Fibroblast of pulmonary artery (primary cell): ENCODE measurements around the gene SUN1.

Experiments
- DNase-seq: peaks from one replicate; pipeline ENCODE4 v3.0.0-alpha.2; 2010; ENCODE audit warnings: low read depth
- H3K4me3 ChIP-seq: replicated peaks from 2 replicates; pipeline ENCODE4 v1.5.1; 2011; ENCODE audit warnings: low read depth, mild to moderate bottlenecking, control low read depth, low read length, moderate library complexity
- TF ChIP-seq, protein P1 (sequence below): IDR thresholded peaks from 2 replicates; pipeline ENCODE4 v1.5.1; 2011; ENCODE audit warnings: mild to moderate bottlenecking, control low read depth, low read length, inconsistent platforms; ENCODE audit errors: missing control alignments

Gene SUN1

DNA sequence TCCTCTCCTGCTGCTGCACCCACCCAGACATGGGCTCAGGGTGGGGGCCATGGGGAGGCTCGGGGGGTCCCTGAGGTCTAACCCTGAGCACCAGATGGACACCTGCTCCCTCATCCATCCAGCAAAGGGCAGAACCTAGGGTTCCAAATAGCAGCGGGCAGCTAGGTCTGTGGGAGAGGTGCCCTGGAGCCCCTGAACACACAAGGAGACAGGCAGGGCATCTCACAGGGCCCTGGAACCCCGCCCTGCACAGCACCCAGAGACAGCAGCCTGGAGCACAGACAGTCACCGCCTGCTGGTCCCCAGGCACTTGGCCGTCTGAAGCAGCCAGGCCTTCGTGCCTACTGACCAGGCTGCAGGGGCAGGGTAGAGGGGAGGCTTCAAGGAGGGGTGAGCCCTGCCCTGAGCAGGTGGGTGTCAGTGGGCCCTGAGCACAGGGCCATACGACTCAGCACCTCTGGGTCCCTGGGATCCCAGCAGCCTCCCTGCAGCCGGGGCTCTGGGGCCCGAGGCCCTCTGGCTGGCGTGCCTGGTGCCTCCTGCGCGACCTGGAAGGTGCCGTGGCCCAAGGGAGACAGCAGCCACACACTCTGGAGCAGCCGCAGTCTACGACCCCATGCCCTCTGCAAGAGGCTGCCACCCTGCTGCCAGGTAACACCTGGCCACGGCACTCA, 82.4 kb downstream of the SUN1 start:
- TF ChIP-seq, protein P1, sequence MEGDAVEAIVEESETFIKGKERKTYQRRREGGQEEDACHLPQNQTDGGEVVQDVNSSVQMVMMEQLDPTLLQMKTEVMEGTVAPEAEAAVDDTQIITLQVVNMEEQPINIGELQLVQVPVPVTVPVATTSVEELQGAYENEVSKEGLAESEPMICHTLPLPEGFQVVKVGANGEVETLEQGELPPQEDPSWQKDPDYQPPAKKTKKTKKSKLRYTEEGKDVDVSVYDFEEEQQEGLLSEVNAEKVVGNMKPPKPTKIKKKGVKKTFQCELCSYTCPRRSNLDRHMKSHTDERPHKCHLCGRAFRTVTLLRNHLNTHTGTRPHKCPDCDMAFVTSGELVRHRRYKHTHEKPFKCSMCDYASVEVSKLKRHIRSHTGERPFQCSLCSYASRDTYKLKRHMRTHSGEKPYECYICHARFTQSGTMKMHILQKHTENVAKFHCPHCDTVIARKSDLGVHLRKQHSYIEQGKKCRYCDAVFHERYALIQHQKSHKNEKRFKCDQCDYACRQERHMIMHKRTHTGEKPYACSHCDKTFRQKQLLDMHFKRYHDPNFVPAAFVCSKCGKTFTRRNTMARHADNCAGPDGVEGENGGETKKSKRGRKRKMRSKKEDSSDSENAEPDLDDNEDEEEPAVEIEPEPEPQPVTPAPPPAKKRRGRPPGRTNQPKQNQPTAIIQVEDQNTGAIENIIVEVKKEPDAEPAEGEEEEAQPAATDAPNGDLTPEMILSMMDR, result no peak
- no peak for DNase-seq
- H3K4me3 ChIP-seq, result no peak overlapping the region

DNA sequence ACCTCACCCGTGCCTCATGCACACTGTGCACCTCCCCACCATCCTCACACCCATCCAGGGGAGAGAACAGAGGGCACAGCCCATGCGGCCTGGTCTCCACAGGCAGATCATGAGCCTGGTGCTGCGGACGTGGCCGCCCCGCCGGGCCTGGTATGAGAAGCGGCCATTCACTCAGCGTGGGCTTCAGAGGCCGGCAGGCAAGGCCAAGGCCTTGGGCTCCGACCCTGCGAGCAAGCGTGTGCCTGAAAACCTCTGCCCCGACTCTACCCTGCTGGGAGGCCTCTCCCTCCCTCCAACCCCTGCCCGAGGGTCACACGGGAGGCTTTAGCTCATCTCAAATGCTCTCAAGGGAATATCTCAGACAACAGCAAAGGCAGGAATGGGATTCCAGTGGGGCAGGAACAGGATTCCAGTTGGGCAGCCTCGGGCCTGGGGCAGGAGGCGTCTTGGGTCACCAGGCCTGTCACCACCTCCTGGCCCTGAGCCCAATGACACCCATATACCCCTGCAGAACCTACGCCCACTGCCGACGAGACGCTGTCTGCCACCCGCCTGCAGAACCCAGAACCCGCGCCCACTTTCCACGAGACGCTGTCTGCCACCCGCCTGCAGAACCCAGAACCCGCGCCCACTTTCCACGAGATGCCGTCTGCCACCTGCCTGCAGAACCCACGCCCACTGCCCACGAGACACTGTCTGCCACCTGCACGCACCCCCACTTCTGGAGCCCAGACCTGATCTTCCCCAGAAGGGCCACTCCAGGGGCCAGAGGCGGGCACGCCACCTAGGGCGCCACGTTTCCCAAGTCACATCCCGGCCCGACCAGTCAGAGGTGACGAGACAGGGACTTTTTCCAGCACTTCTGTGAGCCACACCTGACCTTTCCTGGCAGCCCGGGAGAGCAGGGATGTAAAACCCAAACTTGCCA, 83.3 kb downstream of the SUN1 start:
- no peak for DNase-seq
- no peak overlapping the region for H3K4me3 ChIP-seq
- TF ChIP-seq, protein P1, result no peak

DNA sequence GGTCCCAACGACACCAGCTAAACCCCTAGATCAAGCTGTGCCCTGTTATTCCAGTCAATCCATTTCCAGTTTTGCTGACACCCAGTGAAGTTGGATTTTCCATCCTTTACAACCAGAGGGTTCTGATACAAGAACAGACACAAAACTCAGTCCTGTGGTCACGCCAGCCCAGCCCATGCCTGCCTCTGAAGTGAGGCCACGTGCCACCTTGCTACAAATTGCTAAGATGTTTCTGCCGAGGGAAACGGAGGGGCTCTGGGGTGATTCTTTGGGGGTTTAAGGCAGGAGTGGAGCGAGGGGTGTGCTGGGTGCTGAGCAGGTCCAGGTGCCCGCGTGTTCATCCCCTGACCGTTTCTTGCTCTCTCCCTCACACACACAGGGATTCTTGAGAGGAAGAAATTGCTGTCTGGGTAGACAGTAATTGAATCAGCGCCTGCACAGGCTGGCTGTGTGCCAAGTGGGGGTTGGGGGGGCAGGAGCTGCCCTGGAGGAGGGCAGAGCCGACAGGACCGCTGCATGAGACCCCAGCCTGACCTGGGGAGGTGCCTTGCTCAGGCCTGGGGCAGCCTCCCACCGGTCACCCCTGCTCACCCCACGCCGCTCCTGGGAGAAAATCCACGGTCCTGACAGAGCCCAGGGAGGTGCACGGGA, 84.1 kb downstream of the SUN1 start:
- no peak for DNase-seq
- H3K4me3 ChIP-seq, result no peak overlapping the region
- TF ChIP-seq, protein P1, result no peak

DNA sequence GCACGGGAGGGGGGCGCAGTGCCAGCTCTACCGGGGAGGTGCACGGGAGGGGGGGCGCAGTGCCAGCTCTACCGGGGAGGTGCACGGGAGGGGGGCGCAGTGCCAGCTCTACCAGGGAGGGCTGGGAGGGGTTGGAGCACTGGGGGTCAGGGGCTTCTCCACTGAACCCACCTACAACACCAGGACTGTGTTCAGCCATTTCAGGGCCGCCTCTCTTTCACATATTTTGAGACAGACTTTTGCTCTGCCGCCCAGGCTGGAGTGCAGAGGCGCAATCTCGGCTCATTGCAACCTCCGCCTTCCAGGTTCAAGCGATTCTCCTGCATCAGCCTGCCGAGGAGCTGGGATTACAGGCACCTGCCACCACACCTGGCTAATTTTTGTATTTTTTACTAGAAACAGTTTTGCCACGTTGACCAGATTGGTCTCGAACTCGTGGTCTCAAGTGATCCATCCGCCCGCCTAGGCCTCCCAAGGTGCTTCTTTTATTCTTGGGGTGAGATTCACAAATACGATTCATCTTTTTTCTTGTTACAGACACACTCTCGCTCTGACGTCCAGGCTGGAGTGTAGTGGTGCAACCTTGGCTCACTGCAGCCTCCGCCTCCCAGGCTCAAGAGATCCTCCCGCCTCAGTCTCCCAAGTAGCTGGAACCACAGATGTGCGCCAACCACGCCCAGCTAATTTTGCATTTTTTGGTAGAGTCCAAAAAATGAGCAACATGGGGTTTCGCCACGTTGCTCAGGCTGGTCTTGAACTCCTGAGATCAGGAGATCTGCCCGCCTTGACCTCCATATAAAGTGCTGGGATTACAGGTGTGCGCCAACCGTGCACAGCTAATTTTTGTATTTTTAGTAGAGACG, 85.2 kb downstream of the SUN1 start:
- no peak overlapping the region for H3K4me3 ChIP-seq
- no peak for DNase-seq
- TF ChIP-seq, protein P1, result no peak

DNA sequence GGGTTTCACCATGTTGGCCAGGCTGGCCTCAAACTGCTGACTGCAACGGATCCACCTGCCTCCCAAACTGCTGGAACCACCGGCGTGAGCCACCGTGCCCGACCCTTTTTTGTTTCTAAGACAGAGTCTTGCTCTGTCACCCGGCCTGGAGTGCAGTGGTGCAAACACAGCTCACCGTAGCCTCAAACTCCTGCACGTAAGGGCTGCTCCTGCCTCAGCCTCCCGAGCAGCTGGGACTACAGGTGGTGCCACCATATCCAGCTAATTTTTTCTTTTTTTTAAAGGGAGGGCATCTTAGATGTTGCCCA, 85.8 kb downstream of the SUN1 start:
- TF ChIP-seq, protein P1, result no peak
- DNase-seq, result no peak
- H3K4me3 ChIP-seq, result no peak overlapping the region

DNA sequence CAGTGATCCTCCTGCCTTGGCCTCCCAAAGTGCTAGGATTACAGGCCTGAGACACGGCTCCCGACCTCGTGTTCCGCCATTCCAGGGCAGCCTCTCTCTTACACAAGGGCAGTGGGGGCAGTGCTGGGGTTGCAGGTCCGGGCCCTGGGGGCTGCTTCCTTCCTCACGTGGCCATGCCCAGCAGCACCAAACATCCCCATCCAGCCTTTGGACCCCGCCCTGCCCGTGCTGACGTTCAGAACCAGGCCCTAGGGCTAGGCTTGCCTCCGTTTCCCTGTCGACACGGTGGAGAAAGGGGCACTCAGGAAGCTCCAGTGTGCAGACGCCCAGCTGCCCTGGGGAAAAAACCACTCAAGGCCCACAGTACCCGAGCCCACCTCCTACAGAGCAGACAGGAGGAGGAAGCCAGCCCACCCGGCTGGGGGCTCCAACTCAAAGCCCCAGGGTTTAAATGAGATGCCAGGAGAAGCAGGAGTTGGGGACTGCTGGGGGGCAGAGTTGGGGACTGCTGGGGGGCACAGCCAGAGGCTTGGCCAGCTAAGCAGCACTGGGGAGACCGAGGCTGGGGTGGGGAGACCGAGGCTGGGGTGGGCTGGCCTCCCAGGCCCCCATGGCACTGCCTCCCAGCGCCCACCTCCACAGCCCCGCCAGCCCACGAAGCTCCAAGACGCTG, 86.3 kb downstream of the SUN1 start:
- DNase-seq, result no peak
- TF ChIP-seq, protein P1, result no peak
- H3K4me3 ChIP-seq, result no peak overlapping the region
